ENCODE measurements around the gene F12. TPM values are rescaled to one million over a fixed set of nuclear protein-coding genes. Genes with fewer than 3 reads are reported as not detected.

The F12 gene
- total RNA-seq, 1 donor from 2014 or later, result not detected

- no peaks in the 10 kb centered on the region for H3K27me3 ChIP-seq
- no peak overlapping the region for H3K27ac ChIP-seq
- no peaks in the 10 kb centered on the region for H3K36me3 ChIP-seq
- no peak for DNase-seq (ENCODE audit: low spot score in 2 of 2)
- intact Hi-C loops (cut with DNase I), result no loop called here
- H3K4me3 ChIP-seq, result no peak overlapping the region
- no peaks in the 10 kb centered on the region for H3K9me3 ChIP-seq
- H3K4me1 ChIP-seq, result no peaks in the 10 kb centered on the region
- no peak for TF ChIP-seq CTCF (IDR thresholded peaks at IDR 0.05)
Observed at GRCh38 chr5:177373806-177374205, 35.6 kb downstream of the F12 start.

- Histone ChIP-seq H3K36me3 (no peaks in the 10 kb centered on the region), H3K27ac (no peak overlapping the region), H3K4me3 (no peak overlapping the region), H3K9me3 (no peaks in the 10 kb centered on the region), H3K27me3 (no peaks in the 10 kb centered on the region), H3K4me1 (no peaks in the 10 kb centered on the region)
- no peak for TF ChIP-seq CTCF (IDR thresholded peaks at IDR 0.05)
- no peak for DNase-seq (ENCODE audit: low spot score in 2 of 2)
- intact Hi-C loops (cut with DNase I), result no loop called here
Observed at GRCh38 chr5:177372910-177373309, 36.5 kb downstream of the F12 start.

- intact Hi-C loops (cut with DNase I), result no loop called here
- H3K27me3 ChIP-seq, result no peaks in the 10 kb centered on the region
- no peak for TF ChIP-seq CTCF (IDR thresholded peaks at IDR 0.05)
- no peak for DNase-seq (ENCODE audit: low spot score in 2 of 2)
- H3K36me3 ChIP-seq, result no peaks in the 10 kb centered on the region
- peaks cover 3 to 4% of the 10 kb centered on the region in 2 donors for H3K4me1 ChIP-seq
- H3K27ac ChIP-seq, result no peak overlapping the region
- H3K4me3 ChIP-seq, result no peak overlapping the region
- H3K9me3 ChIP-seq, result no peaks in the 10 kb centered on the region
Observed at GRCh38 chr5:177372034-177372896, 37.1 kb downstream of the F12 start.

- no peak for TF ChIP-seq CTCF (IDR thresholded peaks at IDR 0.05)
- DNase-seq (ENCODE audit: low spot score in 2 of 2), result no peak
- no peaks in the 10 kb centered on the region for H3K27me3 ChIP-seq
- intact Hi-C loops (cut with DNase I), result no loop called here
- H3K9me3 ChIP-seq, result no peaks in the 10 kb centered on the region
- peak overlapping the region; percentile 29 to 46 for H3K4me3 ChIP-seq
- peaks cover 4 to 5% of the 10 kb centered on the region in 2 donors for H3K4me1 ChIP-seq
- H3K36me3 ChIP-seq, result no peaks in the 10 kb centered on the region
- H3K27ac ChIP-seq, result no peak overlapping the region
Observed at GRCh38 chr5:177371120-177372033, 38.0 kb downstream of the F12 start.

- Histone ChIP-seq H3K4me1 (peaks cover 7 to 9% of the 10 kb centered on the region in 2 donors), H3K4me3 (peak overlapping the region; percentile 29 to 46), H3K9me3 (no peaks in the 10 kb centered on the region), H3K36me3 (no peaks in the 10 kb centered on the region), H3K27ac (no peak overlapping the region), H3K27me3 (no peaks in the 10 kb centered on the region)
- intact Hi-C loops (cut with DNase I), result no loop called here
- peak; percentile 28 to 49 (median 35) for TF ChIP-seq CTCF (IDR thresholded peaks at IDR 0.05)
- DNase-seq (ENCODE audit: low spot score in 2 of 2), result peak in 1 of 2 donors; percentile 80
Observed at GRCh38 chr5:177370488-177371119, 38.8 kb downstream of the F12 start.
